Cardiac septum (tissue), 1 donor: ENCODE results near the gene ATP5PD. TPM values are rescaled to one million over a fixed set of nuclear protein-coding genes. Genes with fewer than 3 reads are reported as not detected.

ENCODE experiments used
- DNase-seq: peaks from one replicate; pipeline ENCODE4 v3.0.0-alpha.2; 2020; ENCODE audit warnings: low spot score
- intact Hi-C: fragments of 100-400 bp; cut with DNase I; formaldehyde crosslinking; loops from one replicate; pipeline ENCODE4 v1.14.0; 2022
- total RNA-seq: library from RNA; stranded (reverse); fragmentation: NEBNext Ultra II Directional; extraction: Animal tissue kit (Norgen Biotek cat#: 25700); gene quantifications from one replicate; pipeline ENCODE4 v1.2.1, GENCODE V29; 2021
- donor health status: DM: no; HTN: no; CAD: no.

The ATP5PD gene
- total RNA-seq, 1 donor from 2014 or later, result 616 TPM

- intact Hi-C loops, result no loop called here
- no peak for DNase-seq
These were observed 42.4 kb downstream of the ATP5PD start for GRCh38 chr17:75004371-75004770.

- intact Hi-C loops, result no loop called here
- no peak for DNase-seq
These were observed 42.8 kb downstream of the ATP5PD start for GRCh38 chr17:75003957-75004355.

GRCh38 chr17:75003070-75003956, 43.5 kb downstream of the ATP5PD start:
- no peak for DNase-seq
- intact Hi-C loops, result no loop called here

DNA sequence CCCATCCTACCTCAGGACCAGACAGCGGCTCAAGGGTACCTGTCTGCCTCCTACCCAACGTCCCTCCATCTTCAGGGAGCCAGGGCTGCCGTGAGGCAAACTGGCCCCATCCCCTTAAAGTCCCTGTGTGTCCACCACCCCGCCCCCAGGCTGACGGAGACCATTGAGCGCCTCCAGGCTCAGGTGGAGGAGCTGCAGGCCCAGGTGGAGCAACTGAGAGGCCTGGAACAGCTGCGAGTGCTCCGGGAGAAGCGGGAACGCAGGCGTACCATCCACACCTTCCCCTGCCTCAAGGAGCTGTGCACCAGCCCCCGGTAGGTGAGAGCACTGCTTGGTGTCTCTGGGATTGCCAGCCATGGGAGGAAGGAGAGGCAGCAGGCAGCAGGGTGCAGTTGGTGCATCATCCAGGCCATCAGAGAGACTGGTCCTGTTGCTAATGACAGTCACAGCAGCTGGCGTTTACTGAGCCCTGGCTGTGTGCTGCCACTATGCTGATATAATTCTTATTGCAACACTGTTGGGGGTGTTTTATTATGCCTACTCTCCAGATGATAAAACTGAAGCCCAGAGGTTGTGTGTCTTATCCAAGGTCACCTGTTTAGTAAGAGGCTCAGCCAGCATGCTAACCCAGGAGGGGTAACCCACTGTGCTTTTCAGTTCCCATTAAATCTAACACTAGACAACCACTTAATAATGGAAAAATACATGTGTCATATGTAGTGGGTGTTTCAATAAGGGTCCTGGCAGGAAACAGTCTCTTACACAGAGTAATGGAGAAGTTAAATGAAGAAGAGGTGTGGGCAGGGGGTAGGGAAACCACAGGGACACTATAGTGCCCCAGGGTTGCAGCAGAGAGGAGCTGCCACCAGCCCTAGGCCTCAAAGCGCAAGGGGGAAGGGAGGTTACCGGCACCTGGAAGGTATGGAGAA, 44.6 kb downstream of the ATP5PD start:
- intact Hi-C loops, result no loop called here

DNA sequence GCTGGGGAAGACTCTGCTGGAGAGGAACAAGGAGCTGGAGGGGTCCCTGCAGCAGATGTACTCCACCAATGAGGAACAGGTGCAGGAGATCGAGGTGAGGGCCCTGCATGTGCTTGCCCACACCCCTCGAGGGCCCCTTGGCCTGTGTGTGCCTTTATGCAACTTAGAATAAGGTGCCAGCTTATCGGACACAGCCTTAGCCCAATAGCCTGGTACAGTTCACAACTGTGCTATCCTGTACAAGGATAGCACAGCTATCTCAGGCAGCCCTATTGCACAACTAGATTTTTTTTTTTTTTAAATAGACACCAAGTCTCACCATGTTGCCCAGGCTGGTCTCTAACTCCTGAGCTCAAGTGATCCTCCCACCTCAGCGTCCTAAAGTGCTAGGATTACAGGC, 47.2 kb downstream of the ATP5PD start:
- no peak for DNase-seq
- intact Hi-C loops, result no loop called here

More for the DNA sequence above, 44.6 kb downstream of the ATP5PD start:
- no peak for DNase-seq

DNA sequence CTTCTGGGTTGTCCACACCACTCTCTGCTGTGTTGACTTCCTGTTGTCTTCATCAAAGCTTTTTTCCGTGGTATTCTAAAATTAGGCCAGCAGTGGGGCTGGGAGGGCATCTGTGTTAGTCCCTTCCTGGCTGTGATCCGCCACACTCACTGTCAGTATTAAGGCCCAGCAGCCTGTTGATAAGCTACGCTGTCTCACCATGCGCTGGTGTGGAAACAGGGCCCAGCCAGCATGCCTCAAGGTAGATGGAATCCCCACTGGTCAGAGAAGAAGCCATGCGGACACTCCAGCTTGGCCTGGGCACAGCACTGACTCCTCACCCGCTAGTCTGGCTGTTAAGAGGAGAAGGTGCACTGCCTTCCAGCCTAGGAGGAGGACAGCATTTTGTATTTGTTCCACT, 48.0 kb downstream of the ATP5PD start:
- intact Hi-C loops, result no loop called here
- no peak for DNase-seq

- DNase-seq, result no peak
- intact Hi-C loops, result no loop called here
These were observed 50.9 kb downstream of the ATP5PD start for GRCh38 chr17:74995847-74996246.

DNA sequence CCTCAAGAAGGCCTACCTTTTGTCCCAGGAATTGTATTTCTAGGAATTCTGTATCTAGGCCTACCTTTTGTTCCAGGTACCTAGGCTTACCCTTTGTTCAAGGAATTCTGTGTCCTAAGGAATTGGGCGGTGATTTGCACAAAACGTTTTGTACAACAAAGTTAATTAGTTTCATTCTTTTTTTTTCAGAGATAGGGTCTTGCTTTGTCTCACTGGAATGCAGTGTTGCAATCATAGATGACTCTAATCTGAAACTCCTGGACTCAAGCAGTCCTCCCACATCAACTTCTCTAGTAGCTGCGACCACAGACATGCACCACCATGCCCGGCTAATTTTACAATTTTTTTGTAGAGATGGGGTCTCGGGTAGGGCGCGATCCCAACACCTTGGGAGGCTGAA, 52.3 kb downstream of the ATP5PD start:
- intact Hi-C loops, result no loop called here
- no peak for DNase-seq

DNA sequence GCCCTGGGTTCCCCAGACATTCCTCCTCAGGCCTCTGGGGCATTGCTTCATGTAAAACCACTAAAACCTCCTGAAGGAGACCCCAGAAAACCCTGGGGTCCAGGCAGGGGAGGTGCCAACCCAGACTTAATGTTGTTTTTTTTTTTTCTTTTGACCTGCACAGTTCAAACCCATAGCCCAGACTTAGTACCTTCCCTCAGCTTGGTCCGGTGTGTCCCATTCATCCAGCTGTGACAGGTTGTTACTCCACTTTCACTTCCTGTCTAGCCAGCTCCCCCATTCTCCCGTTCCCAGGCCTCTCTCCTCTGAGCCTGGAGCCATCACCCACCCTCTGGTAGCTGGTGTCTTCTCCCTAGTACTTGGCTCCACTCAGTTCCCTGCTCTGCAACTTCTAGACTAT, 54.5 kb downstream of the ATP5PD start:
- no peak for DNase-seq
- intact Hi-C loops, result no loop called here

- intact Hi-C loops, result no loop called here
These were observed 56.1 kb downstream of the ATP5PD start for GRCh38 chr17:74990581-74991105.

More at GRCh38 chr17:74990581-74991105, 56.1 kb downstream of the ATP5PD start:
- DNase-seq, result no peak

Other genes starting within 250 kb of the ATP5PD start
- gene GRIN2C, start 187.1 kb downstream of the ATP5PD start, total RNA-seq, result 0.70 TPM
- gene FDXR, start 174.0 kb downstream of the ATP5PD start, total RNA-seq, result 3.9 TPM
- gene FADS6, start 153.3 kb downstream of the ATP5PD start, total RNA-seq, result not detected
- gene USH1G, start 123.7 kb downstream of the ATP5PD start, total RNA-seq, result not detected
- not detected for gene OTOP2, start 122.7 kb downstream of the ATP5PD start, total RNA-seq
- not detected for gene OTOP3, start 111.1 kb downstream of the ATP5PD start, total RNA-seq
- gene HID1, start 74.2 kb downstream of the ATP5PD start, total RNA-seq, result 9.0 TPM
- 20.1 TPM for gene CDR2L, start 59.3 kb downstream of the ATP5PD start, total RNA-seq
- 39.3 TPM for gene MRPL58, start 34.3 kb downstream of the ATP5PD start, total RNA-seq
- gene KCTD2, start 256 bp upstream of the ATP5PD start, total RNA-seq, result 43.2 TPM
- gene SLC16A5, start 41.0 kb upstream of the ATP5PD start, total RNA-seq, result 22.7 TPM
- gene ARMC7, start 63.0 kb upstream of the ATP5PD start, total RNA-seq, result 8.0 TPM
- 27.7 TPM for gene NT5C, start 84.8 kb upstream of the ATP5PD start, total RNA-seq
- 15.2 TPM for gene JPT1, start 107.5 kb upstream of the ATP5PD start, total RNA-seq
- gene SUMO2, start 136.0 kb upstream of the ATP5PD start, total RNA-seq, result 214 TPM
- 26.3 TPM for gene NUP85, start 158.7 kb upstream of the ATP5PD start, total RNA-seq
- gene GGA3, start 214.6 kb upstream of the ATP5PD start, total RNA-seq, result 24.2 TPM
- 102 TPM for gene MRPS7, start 214.9 kb upstream of the ATP5PD start, total RNA-seq
- 18.1 TPM for gene MIF4GD, start 224.3 kb upstream of the ATP5PD start, total RNA-seq
- gene SLC25A19, start 242.5 kb upstream of the ATP5PD start, total RNA-seq, result 8.5 TPM